ENCODE results near the gene OR2AG1. TPM values are rescaled to one million over a fixed set of nuclear protein-coding genes. Genes with fewer than 3 reads are reported as not detected.
"Not testable (repeated sequence)": the region's sequence is repeated elsewhere in the genome, so short reads cannot be mapped to it uniquely, and the experiment has no call there.

OR2AG1 gene
- total RNA-seq, 1 experiment from 2014 or later: not detected

DNA sequence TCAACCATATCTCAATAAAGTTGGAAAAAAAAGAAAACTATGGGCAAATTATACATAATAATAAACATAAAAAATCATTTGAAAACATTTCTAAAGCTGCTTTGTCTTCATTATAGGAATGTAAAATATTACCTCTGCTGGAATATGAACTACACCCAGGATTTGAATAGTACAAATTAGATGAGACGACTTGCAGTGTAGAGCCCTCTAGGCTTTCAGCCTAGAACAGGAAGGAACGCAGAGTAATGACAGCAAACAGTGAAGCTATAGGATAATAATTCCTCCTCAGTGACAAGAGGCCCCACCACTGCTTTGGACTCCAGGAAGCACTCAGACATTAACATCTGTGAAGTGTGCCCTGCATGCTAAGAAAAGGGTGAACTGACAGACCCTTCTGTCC, 7.7 kb downstream of the OR2AG1 start:
- DNase-seq (ENCODE audit: low spot score): no peak

DNA sequence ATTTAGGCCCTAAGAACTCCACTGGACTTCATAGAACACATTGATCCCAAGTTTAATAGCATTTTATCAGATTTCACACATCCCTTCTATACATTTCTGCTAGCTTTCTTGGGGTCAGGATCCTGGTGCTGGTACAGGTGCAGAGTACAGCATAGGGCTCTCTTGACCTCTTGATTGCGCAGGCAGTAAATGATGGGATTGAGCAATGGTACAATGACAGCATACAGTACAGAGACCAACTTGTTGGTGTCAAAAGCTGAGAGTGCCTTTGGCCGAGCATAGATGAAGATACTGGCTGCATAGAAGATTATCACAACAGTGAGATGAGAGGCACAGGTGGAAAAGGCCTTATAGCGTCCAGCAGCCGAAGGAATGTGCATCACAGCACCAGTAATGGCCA, 11.8 kb downstream of the OR2AG1 start:
- no peak for DNase-seq (ENCODE audit: low spot score)

GRCh38 chr11:6799402-6799801, 16.6 kb downstream of the OR2AG1 start, which contains the start of gene OR6A2:
TSS of gene OR6A2 (minus strand) at chr11:6799689. CDS start at chr11:6795708, 3,981 bp downstream.
- no peak for DNase-seq (ENCODE audit: low spot score)

DNA sequence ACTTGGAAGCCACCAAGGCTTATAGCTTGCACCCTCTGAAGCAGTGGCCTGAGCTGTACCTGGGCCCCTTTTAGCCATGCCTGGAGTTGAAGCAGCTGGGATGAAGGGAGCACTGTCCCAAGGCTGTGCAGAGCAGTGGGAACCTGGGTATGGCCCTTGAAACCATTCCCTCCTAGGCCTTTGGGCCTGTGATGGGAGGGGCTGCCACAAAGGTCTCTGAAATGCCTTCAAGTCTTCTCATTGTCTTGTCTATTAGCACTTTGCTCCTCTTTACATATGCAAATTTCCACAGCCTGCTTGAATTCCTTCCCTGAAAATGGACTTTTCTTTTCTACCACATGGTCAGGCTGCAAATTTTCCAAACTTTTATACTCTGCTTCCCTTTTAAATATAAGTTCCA, 18.3 kb downstream of the OR2AG1 start:
- DNase-seq (ENCODE audit: low spot score): not testable (repeated sequence)

DNA sequence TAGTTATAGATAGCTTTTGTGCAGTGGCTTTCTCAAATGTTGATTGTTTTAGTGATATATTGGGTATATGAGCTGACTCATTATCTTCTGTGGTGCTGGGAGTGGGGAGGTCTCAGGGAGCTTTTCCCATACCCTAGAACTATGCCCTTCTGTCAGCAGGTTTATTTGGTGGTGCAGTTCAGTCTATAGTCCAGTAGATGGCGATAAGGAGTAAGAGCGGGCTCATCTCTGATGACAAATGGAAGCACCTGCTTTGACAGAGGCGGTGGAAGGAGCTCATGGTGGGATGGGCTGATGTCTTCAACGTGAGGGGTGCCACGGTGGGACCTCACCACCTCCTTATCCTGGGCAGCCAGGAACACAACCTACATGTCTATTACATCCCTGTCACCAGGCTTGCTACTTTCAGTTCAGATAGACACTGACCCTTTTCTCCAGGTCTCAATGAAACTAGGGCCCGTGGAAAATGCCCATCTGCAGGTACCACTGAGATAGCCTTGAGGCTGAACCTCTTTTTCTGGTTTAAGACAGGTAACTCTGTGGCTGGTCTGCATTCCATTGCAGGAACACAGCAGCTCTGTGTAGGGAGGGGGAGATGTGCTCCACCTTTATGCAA, 29.7 kb downstream of the OR2AG1 start:
- DNase-seq (ENCODE audit: low spot score): peak; percentile 43

DNA sequence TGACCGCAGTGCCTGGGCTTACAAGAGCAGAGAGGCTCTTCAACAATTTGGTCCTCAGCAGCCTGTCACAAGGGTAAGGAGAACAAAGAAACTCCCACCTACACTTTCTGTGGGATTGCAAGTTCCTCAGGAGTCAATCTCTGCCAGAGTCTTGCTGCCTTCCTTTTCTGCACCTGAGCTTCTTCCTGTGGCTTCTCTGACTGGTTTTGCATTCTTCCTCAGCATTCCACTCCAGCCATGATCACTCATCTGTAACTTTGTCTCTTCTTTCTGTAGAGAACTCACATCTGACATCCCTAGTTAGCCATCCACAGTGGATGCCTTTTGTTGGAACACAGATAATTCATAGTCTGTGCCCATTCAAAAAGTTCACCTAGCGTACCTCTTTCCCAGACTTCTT, 30.8 kb downstream of the OR2AG1 start:
- no peak for DNase-seq (ENCODE audit: low spot score)

DNA sequence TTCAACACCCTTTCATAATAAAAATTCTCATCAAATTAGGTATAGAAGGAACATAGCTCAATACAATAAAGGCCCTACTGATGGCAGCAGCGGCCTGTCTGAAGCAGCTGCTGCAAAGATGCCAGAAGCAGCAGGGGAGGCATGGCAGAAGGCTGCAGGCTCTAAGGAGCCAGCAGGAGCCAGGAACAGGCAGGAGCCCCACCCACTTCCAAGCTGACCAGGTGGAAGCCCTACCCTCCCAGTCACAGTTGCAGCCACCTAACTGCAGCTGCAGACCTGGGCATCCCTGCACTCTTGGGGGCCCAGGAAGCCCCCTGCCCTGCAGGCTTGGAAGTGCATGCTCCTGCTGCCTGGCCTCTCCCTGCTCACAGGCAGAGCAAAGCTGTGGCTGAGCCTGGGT, 34.9 kb downstream of the OR2AG1 start:
- DNase-seq (ENCODE audit: low spot score): no peak

DNA sequence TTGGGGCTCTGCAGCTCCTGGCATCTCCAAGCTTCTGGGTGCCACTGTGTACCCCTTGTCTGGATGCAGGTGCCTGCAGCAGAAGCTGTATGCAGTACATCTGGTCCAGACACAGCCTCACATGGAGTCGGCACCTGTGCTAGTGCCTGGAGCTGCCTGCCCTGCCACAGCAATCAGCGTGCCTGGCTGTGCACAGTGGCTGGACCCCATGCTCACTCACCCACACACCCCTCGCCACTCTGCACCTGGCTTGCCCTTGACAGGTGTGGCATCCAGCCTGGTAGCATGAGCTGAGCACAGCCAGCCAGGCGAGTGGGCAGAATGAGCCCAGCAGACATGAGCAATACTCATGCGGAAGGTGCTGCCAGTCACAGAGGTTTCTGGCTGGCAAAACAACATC, 36.1 kb downstream of the OR2AG1 start:
- DNase-seq (ENCODE audit: low spot score): no peak

DNA sequence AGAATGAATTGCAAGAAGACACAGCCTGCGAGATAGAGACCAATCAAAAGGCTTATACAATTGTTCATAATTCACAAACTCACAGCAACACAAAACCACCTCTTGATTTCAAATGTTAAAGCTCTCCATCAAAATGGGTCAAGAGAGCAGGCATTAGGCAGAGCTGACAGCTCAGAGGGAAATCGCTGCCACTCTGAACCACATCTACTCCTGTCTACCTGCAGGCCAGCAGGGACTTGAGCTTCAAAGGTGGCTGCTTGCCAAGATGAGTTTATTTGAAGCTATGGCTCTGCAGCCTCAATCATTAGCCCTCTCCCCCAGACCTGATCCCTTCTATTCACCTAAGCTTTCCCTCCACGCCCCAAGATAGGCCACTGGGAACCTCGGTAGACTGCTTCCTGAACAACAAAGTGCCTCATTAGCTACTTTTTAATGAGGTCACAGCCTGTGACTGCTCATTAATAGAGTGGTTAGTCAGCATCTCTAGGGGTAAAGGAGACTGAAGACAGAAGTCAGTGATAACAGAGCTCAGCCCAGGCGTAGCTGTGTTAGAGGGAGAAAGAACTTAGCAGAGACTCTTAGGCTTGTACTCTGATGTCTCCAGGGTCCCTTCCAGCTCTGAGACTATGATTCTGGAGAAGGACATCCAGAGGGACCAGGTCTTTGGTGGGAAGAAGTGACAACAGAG, 41.5 kb downstream of the OR2AG1 start:
- DNase-seq (ENCODE audit: low spot score): no peak

DNA sequence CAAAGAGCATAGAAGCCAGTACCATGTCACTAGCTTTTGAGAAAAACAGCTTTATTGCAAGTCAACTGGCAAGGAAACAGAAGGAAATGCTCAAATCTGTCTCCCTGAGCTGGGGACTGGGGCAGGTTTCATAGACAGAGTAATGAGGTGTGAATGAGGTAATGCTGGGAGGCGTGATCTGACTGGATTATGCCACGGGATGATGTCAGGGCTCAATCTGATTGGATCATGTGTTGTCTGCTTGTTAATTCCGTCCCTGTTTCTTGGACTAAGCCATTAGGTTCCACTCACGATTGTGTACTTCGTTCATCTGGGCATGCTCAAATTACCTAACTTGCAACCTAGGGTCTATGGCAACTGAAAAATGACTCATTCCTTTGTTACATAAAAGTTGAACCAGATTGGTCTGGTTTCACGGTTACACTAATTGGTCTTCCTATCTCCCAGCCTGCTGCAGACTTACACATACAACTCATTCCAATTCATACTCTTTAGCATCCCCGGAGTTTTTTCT, 42.5 kb downstream of the OR2AG1 start:
- DNase-seq (ENCODE audit: low spot score): peak; percentile 4

- DNase-seq (ENCODE audit: low spot score): no peak
These were observed 45.3 kb downstream of the OR2AG1 start for GRCh38 chr11:6828103-6828502.

DNA sequence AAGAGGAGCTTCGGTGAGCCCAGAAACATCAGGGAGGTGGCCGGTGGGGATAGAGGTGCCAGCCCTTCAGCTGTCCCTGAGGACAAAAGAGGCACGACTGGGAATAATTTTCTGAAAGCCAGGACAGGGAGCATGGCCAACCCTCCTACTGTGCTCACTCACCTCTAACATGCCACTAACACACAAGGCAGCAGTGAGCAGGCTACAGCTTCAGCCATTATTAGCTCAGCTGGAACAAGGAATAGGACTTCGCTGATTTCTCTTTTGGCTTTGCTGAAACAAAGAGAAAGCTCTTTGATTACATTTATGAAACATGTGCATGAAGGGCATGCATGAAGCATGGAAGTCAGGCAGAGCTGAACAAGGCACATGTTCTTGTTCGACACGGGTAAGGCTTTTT, 50.5 kb downstream of the OR2AG1 start:
- DNase-seq (ENCODE audit: low spot score): no peak

- no peak for DNase-seq (ENCODE audit: low spot score)
These were observed 51.2 kb downstream of the OR2AG1 start for GRCh38 chr11:6834021-6834420.

Other genes starting within 250 kb of the OR2AG1 start
- gene RRP8, start 179.4 kb upstream of the OR2AG1 start, total RNA-seq (2014; rRNA removed; shearing (Covaris generic)): 14.0 and 35.3 TPM in 2 replicates
- gene ILK, start 179.2 kb upstream of the OR2AG1 start, total RNA-seq (2014; rRNA removed; shearing (Covaris generic)): 210 and 231 TPM in 2 replicates
- gene TAF10, start 170.8 kb upstream of the OR2AG1 start, total RNA-seq (2014; rRNA removed; shearing (Covaris generic)): 53.6 and 67.5 TPM in 2 replicates
- 31.7 and 34.9 TPM in 2 replicates for gene TPP1, start 163.6 kb upstream of the OR2AG1 start, total RNA-seq (2014; rRNA removed; shearing (Covaris generic))
- gene DCHS1, start 127.2 kb upstream of the OR2AG1 start, total RNA-seq (2014; rRNA removed; shearing (Covaris generic)): 2.3 and 3.8 TPM in 2 replicates
- gene MRPL17, start 99.7 kb upstream of the OR2AG1 start, total RNA-seq (2014; rRNA removed; shearing (Covaris generic)): 121 and 417 TPM in 2 replicates
- gene OR2AG2, start 11.0 kb upstream of the OR2AG1 start, total RNA-seq (2014; rRNA removed; shearing (Covaris generic)): not detected in 2 replicates
- not detected in 2 replicates for gene OR6A2, start 16.7 kb downstream of the OR2AG1 start, total RNA-seq (2014; rRNA removed; shearing (Covaris generic))
- not detected in 2 replicates for gene OR10A5, start 62.7 kb downstream of the OR2AG1 start, total RNA-seq (2014; rRNA removed; shearing (Covaris generic))
- gene OR10A2, start 80.0 kb downstream of the OR2AG1 start, total RNA-seq (2014; rRNA removed; shearing (Covaris generic)): not detected in 2 replicates
- gene OR10A4, start 93.6 kb downstream of the OR2AG1 start, total RNA-seq (2014; rRNA removed; shearing (Covaris generic)): not detected in 2 replicates
- gene OR2D2, start 109.5 kb downstream of the OR2AG1 start, total RNA-seq (2014; rRNA removed; shearing (Covaris generic)): not detected in 2 replicates
- not detected in 2 replicates for gene OR2D3, start 138.0 kb downstream of the OR2AG1 start, total RNA-seq (2014; rRNA removed; shearing (Covaris generic))
- gene ZNF215, start 143.4 kb downstream of the OR2AG1 start, total RNA-seq (2014; rRNA removed; shearing (Covaris generic)): not detected in 2 replicates
- gene ZNF214, start 237.3 kb downstream of the OR2AG1 start, total RNA-seq (2014; rRNA removed; shearing (Covaris generic)): 1.8 and 2.3 TPM in 2 replicates
- gene NLRP14, start 237.5 kb downstream of the OR2AG1 start, total RNA-seq (2014; rRNA removed; shearing (Covaris generic)): 0.02 TPM in 1 of 2 replicates, not detected in the other